HepG2 (cell line): Measurements from ENCODE around the gene BCAN. TPM values are rescaled to one million over a fixed set of nuclear protein-coding genes. Genes with fewer than 3 reads are reported as not detected.

Experiments used
- ARID4A ChIP-seq: sonication (generic); formaldehyde crosslinking; IDR thresholded peaks from 2 replicates; pipeline ENCODE4 v1.5.0; 2020; ENCODE audit warnings: mild to moderate bottlenecking, missing genetic modification reagents, borderline replicate concordance
- CSRNP2 ChIP-seq: sonication (generic); formaldehyde crosslinking; conservative IDR thresholded peaks from 2 replicates; pipeline ENCODE4 v1.8.0; 2022; ENCODE audit warnings: low read depth, missing genetic modification reagents
- EZH2 ChIP-seq: conservative IDR thresholded peaks from 2 replicates; pipeline ENCODE4 v1.6.1; 2012; ENCODE audit warnings: mild to moderate bottlenecking, low read depth, low read length, moderate library complexity
- FOSL2 ChIP-seq: sonication (generic); formaldehyde crosslinking; IDR thresholded peaks from 2 replicates; pipeline ENCODE4 v1.4.0; 2020; ENCODE audit warnings: missing genetic modification reagents
- HOXD1 ChIP-seq: sonication (generic); formaldehyde crosslinking; IDR thresholded peaks from 2 replicates; pipeline ENCODE4 v1.5.0; 2020; ENCODE audit warnings: missing genetic modification reagents
- KMT2B ChIP-seq: IDR thresholded peaks from 2 replicates; pipeline ENCODE4 v1.6.1; 2016; ENCODE audit warnings: missing genetic modification reagents, missing compliant biosample characterization
- NFIC ChIP-seq: IDR thresholded peaks from 2 replicates; pipeline ENCODE4 v1.6.1; 2012; ENCODE audit warnings: mild to moderate bottlenecking, low read length, inconsistent platforms
- SRF ChIP-seq: IDR thresholded peaks from 2 replicates; pipeline ENCODE4 v1.6.1; 2011; ENCODE audit warnings: mild to moderate bottlenecking, low read depth, low read length, moderate library complexity
- STAT5B ChIP-seq: sonication (generic); formaldehyde crosslinking; IDR thresholded peaks from 2 replicates; pipeline ENCODE4 v1.4.0; 2020; ENCODE audit warnings: missing genetic modification reagents
- YEATS2 ChIP-seq: sonication (generic); formaldehyde crosslinking; IDR thresholded peaks from 2 replicates; pipeline ENCODE4 v1.4.0; 2020; ENCODE audit warnings: missing genetic modification reagents, borderline replicate concordance
- ZBTB8A ChIP-seq: sonication (generic); formaldehyde crosslinking; IDR thresholded peaks from 2 replicates; pipeline ENCODE4 v1.4.0; 2020; ENCODE audit warnings: mild to moderate bottlenecking, low read depth, missing genetic modification reagents, borderline replicate concordance
- ZFYVE20 ChIP-seq: sonication (generic); formaldehyde crosslinking; IDR thresholded peaks from 2 replicates; pipeline ENCODE4 v1.8.0; 2023; ENCODE audit warnings: low read depth, mild to moderate bottlenecking, moderate library complexity, missing genetic modification reagents, borderline replicate concordance
- ZHX2 ChIP-seq, 2 experiments: sonication (generic) in 1 of 2; formaldehyde crosslinking in 1 of 2; IDR thresholded peaks; 2 replicates each; pipeline versions ENCODE4 v1.6.1 to v1.9.0; 2014 to 2022; ENCODE audit warnings: antibody characterized with exemption in 1 of 2, borderline replicate concordance in 1 of 2, inconsistent platforms in 1 of 2, low read depth in 1 of 2, missing genetic modification reagents in 1 of 2
- ZNF235 ChIP-seq: sonication (generic); formaldehyde crosslinking; IDR thresholded peaks from 2 replicates; pipeline ENCODE4 v1.8.1; 2023; ENCODE audit warnings: mild to moderate bottlenecking, missing genetic modification reagents, borderline replicate concordance
- ZNF619 ChIP-seq: sonication (generic); formaldehyde crosslinking; IDR thresholded peaks from 2 replicates; pipeline ENCODE4 v1.4.0; 2020; ENCODE audit warnings: mild to moderate bottlenecking, missing genetic modification reagents
- ZNF678 ChIP-seq: sonication (generic); formaldehyde crosslinking; IDR thresholded peaks from 2 replicates; pipeline ENCODE4 v1.4.0; 2020; ENCODE audit warnings: mild to moderate bottlenecking, missing genetic modification reagents
- polyA plus RNA-seq, 8 experiments: library from polyadenylated mRNA; depleted of rRNA in 3 of 8; stranded (reverse) in 7 of 8; unstranded in 1 of 8; fragments of >200 nt; fragmentation: Illumina TruSeq in 4 of 8; extraction: Trizol in 4 of 8; gene quantifications; 2 replicates each; pipeline versions ENCODE4 v1.2.1 to v1.2.3, GENCODE V29; 2011 to 2016; ENCODE audit warnings: low read depth in 4 of 8, missing spikeins in 1 of 8, mixed read lengths in 1 of 8; ENCODE audit not compliant: insufficient read depth in 1 of 8
- total RNA-seq, 5 experiments: library from RNA; depleted of rRNA; stranded (reverse); fragments of >200 nt; fragmentation: Illumina TruSeq; extraction: Trizol; gene quantifications; 2 replicates each; pipeline ENCODE4 v1.2.3, GENCODE V29; 2016; ENCODE audit warnings: low read depth in 1 of 5

The BCAN gene
- total and polyA plus RNA-seq, 2 of the 13 experiments (the other 11 are each of a cell fraction or from before 2014, with no cell fraction given) = not detected

- no peak; the same call in 1 of the 2 replicates for TF ChIP-seq ZHX2 (IDR thresholded peaks at IDR 0.05; ENCODE audit: low read depth)
- no peak for TF ChIP-seq ZHX2 (CRISPR knock-in tag; IDR thresholded peaks at IDR 0.05; ENCODE audit: borderline replicate concordance)
- peak; percentile 38; the same call in 1 of the 2 replicates for TF ChIP-seq KMT2B (CRISPR knock-in tag)
- no peak for TF ChIP-seq ZBTB8A (CRISPR knock-in tag)
- TF ChIP-seq STAT5B (CRISPR knock-in tag) = no peak
- TF ChIP-seq YEATS2 = no peak
- no peak for TF ChIP-seq NFIC
- TF ChIP-seq SRF = 0 out of 2 replicates have a peak, but pooled peaks have one; percentile 2
- TF ChIP-seq FOSL2 = peak; percentile 96
- TF ChIP-seq CSRNP2 (CRISPR knock-in tag) = no peak
- TF ChIP-seq ZNF619 (CRISPR knock-in tag) = peak; percentile 12; the same call in 1 of the 2 replicates
- no peak for TF ChIP-seq ZFYVE20 (CRISPR knock-in tag)
- TF ChIP-seq ZNF678 (CRISPR knock-in tag) = no peak
- TF ChIP-seq HOXD1 = no peak
- TF ChIP-seq ARID4A (CRISPR knock-in tag) = peak; percentile 56
- no peak for TF ChIP-seq EZH2
- TF ChIP-seq ZNF235 (CRISPR knock-in tag) = no peak
Observed at GRCh38 chr1:156659988-156660751, 18.3 kb downstream of the BCAN start (continued).
